Keratinocyte (primary cell): Measurements from ENCODE around the gene PRKAG1. TPM values are rescaled to one million over a fixed set of nuclear protein-coding genes. Genes with fewer than 3 reads are reported as not detected.

Experiments used
- DNase-seq: peaks from one replicate; pipeline ENCODE4 v3.0.0-alpha.2; 2011; ENCODE audit warnings: low read depth, missing footprints, low spot score
- FAIRE-seq: peaks from 2 replicates; lab custom pipeline; 2011; peaks lifted over from hg19 to GRCh38; lab: Jason Lieb, UNC
- H2AFZ ChIP-seq: 2 replicates; pipeline ENCODE4 v1.6.0; 2012; ENCODE audit warnings: low read length, control low read depth, inconsistent platforms; ENCODE audit not compliant: control insufficient read depth
- H3K27ac ChIP-seq: 2 replicates; pipeline ENCODE4 v1.5.1; 2011; ENCODE audit warnings: low read length; ENCODE audit not compliant: control insufficient read depth, insufficient read depth
- H3K27me3 ChIP-seq: 3 replicates; pipeline ENCODE4 v1.6.0; 2011; ENCODE audit warnings: low read length; ENCODE audit not compliant: control insufficient read depth, insufficient read depth; ENCODE audit errors: extremely low read depth
- H3K36me3 ChIP-seq, 2 experiments: 2 replicates in 1 of 2; 3 replicates in 1 of 2; pipeline ENCODE4 v1.5.1; 2011; ENCODE audit warnings: low read length in 2 of 2, mild to moderate bottlenecking in 1 of 2; ENCODE audit not compliant: control insufficient read depth in 2 of 2, insufficient read depth in 2 of 2; ENCODE audit errors: extremely low read depth in 1 of 2
- H3K4me1 ChIP-seq: 3 replicates; pipeline ENCODE4 v1.5.1; 2011; ENCODE audit warnings: low read length; ENCODE audit not compliant: control insufficient read depth, insufficient read depth; ENCODE audit errors: extremely low read depth
- H3K4me2 ChIP-seq: 3 replicates; pipeline ENCODE4 v1.6.0; 2011; ENCODE audit warnings: low read depth, low read length; ENCODE audit not compliant: control insufficient read depth, insufficient read depth; ENCODE audit errors: extremely low read depth
- H3K4me3 ChIP-seq, 3 experiments: fragments of 200-600 bp in 1 of 3; sonication (generic) in 1 of 3; 2 replicates in 2 of 3; 3 replicates in 1 of 3; pipeline ENCODE4 v1.5.1; 2011 to 2016; ENCODE audit warnings: low read length in 3 of 3, mild to moderate bottlenecking in 3 of 3, control low read depth in 2 of 3, inconsistent platforms in 1 of 3, low read depth in 1 of 3, mixed read lengths in 1 of 3, mixed run types in 1 of 3, moderate library complexity in 1 of 3; ENCODE audit not compliant: control insufficient read depth in 2 of 3, insufficient read depth in 2 of 3; ENCODE audit errors: extremely low read depth in 1 of 3
- H3K79me2 ChIP-seq: 2 replicates; pipeline ENCODE4 v1.6.0; 2012; ENCODE audit warnings: low read length; ENCODE audit not compliant: control insufficient read depth, insufficient read depth
- H3K9ac ChIP-seq: 3 replicates; pipeline ENCODE4 v1.6.0; 2011; ENCODE audit warnings: low read length; ENCODE audit not compliant: control insufficient read depth, insufficient read depth; ENCODE audit errors: extremely low read depth
- H3K9me1 ChIP-seq: 3 replicates; pipeline ENCODE4 v1.6.0; 2011; ENCODE audit warnings: low read length; ENCODE audit not compliant: control insufficient read depth, insufficient read depth; ENCODE audit errors: extremely low read depth
- H3K9me3 ChIP-seq: 2 replicates; pipeline ENCODE4 v1.5.1; 2012; ENCODE audit warnings: low read depth, low read length; ENCODE audit not compliant: control insufficient read depth
- H4K20me1 ChIP-seq: 3 replicates; pipeline ENCODE4 v1.6.0; 2011; ENCODE audit warnings: low read length; ENCODE audit not compliant: control insufficient read depth, insufficient read depth; ENCODE audit errors: extremely low read depth
- EZH2 ChIP-seq: IDR thresholded peaks from one replicate; pipeline ENCODE4 v1.6.1; 2012; ENCODE audit warnings: inconsistent platforms, mild to moderate bottlenecking, low read length, moderate library complexity
- dilution Hi-C: fragments of 300-500 bp; cut with MboI; formaldehyde crosslinking; loops from one replicate; pipeline ENCODE4 v1.7.0; 2020; ENCODE audit warnings: low sequenced_read_pairs; ENCODE audit not compliant: extremely low pct_ligation_motif_present
- polyA plus RNA-seq, 5 experiments: library from polyadenylated mRNA; depleted of rRNA in 3 of 5; stranded (reverse) in 3 of 5; stranded (forward) in 1 of 5; unstranded in 1 of 5; fragments of >200 nt; gene quantifications; 1 replicate in 1 of 5; 2 replicates in 3 of 5; 3 replicates in 1 of 5; pipeline versions ENCODE4 v1.2.1 to v1.2.3, GENCODE V29; 2011 to 2012; ENCODE audit warnings: missing spikeins in 2 of 5, low read depth in 1 of 5, low replicate concordance in 1 of 5
- TF ChIP-seq, protein P1 (sequence below), 3 experiments: IDR thresholded peaks in 1 of 3; conservative IDR thresholded peaks in 1 of 3; optimal IDR thresholded peaks in 1 of 3; 2 replicates in 2 of 3; 3 replicates in 1 of 3; pipeline versions ENCODE3 to v1.5.1; 2011; ENCODE audit warnings: low read length in 3 of 3, mild to moderate bottlenecking in 3 of 3, moderate library complexity in 2 of 3, control low read depth in 1 of 3, inconsistent platforms in 1 of 3; ENCODE audit not compliant: insufficient read depth in 2 of 3; ENCODE audit errors: extremely low read depth in 1 of 3

PRKAG1 gene
- polyA plus RNA-seq, 1 donor (not counting 4 experiments of a cell fraction or from before 2014, with no cell fraction given): 125 TPM

DNA sequence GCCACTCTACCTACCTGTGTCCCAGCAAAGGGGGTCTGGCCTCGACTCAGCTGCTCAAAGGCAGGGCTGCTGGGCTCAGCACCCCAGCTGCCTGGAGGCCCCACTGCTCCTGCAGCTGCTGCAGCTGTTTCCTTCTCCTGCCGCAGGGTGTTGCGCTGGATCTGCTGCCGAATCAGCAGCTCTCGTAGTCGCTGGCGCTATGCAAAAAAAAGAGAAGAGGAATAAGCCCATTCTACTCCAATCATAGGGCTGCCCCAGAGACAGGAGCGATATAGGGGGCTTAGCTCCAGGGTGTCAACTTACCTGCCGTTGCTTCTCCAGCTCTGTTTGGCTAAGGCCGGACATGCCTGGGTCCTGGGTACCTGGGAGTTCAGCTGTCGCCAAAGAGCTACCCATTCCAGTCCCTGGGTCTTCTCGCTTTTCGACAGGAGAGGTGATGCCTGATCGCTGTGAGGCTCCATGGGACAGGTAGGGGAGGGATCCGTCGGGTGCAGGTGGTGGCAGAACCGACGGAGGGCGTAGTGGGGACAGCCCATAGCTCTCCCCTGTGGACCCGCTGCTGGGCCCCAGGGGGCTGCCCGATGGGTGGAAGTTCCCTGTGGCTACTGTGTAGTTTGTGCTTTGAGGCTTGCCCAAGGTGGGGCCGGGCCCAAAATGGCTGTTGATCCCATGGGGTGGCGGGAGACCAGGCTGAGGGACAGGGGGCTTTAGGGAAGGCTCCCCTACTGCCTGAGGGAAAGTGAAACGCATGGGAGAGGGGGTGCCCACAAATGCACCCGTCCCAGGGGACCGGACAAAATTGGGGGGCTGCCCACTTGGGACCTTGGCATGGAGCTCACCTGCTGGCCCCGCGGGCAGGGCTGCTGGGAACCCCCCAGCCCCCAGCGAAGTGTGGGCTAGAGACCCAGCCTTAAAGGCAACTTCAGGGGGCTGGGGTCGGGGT, 21.1 kb upstream of the PRKAG1 start:
- Histone ChIP-seq H3K9me3 (no peaks in the 10 kb centered on the region), H3K9ac (no peak overlapping the region), H4K20me1 (no peaks in the 10 kb centered on the region), H3K9me1 (peaks cover 2% of the 10 kb centered on the region), H3K4me2 (no peak overlapping the region), H3K4me3 (no peak overlapping the region), H3K4me1 (no peaks in the 10 kb centered on the region), H3K27ac (no peak overlapping the region), H3K27me3 (no peaks in the 10 kb centered on the region), H3K36me3 (peaks cover 61 to 70% of the 10 kb centered on the region in 2 experiments), H2AFZ (no peak overlapping the region), H3K79me2 (peaks cover 3% of the 10 kb centered on the region)
- FAIRE-seq (no peak), DNase-seq (no peak)
- TF ChIP-seq EZH2: no peak
- TF ChIP-seq, protein P1, sequence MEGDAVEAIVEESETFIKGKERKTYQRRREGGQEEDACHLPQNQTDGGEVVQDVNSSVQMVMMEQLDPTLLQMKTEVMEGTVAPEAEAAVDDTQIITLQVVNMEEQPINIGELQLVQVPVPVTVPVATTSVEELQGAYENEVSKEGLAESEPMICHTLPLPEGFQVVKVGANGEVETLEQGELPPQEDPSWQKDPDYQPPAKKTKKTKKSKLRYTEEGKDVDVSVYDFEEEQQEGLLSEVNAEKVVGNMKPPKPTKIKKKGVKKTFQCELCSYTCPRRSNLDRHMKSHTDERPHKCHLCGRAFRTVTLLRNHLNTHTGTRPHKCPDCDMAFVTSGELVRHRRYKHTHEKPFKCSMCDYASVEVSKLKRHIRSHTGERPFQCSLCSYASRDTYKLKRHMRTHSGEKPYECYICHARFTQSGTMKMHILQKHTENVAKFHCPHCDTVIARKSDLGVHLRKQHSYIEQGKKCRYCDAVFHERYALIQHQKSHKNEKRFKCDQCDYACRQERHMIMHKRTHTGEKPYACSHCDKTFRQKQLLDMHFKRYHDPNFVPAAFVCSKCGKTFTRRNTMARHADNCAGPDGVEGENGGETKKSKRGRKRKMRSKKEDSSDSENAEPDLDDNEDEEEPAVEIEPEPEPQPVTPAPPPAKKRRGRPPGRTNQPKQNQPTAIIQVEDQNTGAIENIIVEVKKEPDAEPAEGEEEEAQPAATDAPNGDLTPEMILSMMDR (optimal IDR thresholded peaks at IDR 0.05 in 1 of 3, IDR thresholded peaks at IDR 0.05 in 1 of 3, conservative IDR thresholded peaks at IDR 0.05 in 1 of 3; ENCODE audit: extremely low read depth in 1 of 3, insufficient read depth in 2 of 3, low read length in 3 of 3): no peak
- dilution Hi-C loops: no loop called here

DNA sequence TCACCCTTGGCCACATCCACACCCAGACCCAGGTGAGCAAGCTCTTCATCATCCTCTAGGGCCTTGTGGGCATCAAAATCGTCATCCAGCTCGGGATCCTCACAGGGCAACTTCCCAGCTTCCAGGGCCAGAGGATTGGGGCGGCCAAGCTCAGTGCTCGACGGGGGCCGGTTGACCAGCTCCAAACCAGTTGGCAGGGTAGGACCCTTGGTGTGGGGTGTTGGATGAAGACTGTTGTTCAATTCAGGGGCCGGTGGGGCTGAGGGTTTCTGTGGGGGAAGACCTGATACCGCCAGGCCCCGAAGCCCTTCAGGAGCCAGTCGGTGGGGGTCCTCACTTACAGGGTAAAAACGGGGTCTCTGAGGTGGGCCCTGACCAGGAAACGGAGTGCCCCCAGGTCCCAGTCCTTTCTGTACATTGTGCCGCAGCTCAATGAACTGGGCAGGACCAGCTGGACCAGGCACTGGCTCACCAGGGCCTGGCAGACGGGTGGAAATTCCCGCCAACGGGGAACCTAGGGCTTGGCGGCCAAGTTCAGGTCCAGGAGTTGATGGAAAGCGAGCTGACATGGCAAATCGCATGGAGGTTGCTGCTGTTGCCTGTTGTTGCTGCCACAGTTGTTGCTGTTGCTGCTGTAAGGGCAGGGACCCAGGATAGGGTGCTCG, 19.8 kb upstream of the PRKAG1 start:
- no peak overlapping the region for H3K9ac ChIP-seq
- no peak overlapping the region for H3K4me3 ChIP-seq
- peaks cover 61 to 73% of the 10 kb centered on the region in 2 experiments for H3K36me3 ChIP-seq
- FAIRE-seq (no peak), DNase-seq (no peak)
- no peak overlapping the region for H3K27ac ChIP-seq
- dilution Hi-C loops: no loop called here
- peaks cover 3% of the 10 kb centered on the region for H3K79me2 ChIP-seq
- no peaks in the 10 kb centered on the region for H3K4me1 ChIP-seq
- peaks cover 2% of the 10 kb centered on the region for H3K9me1 ChIP-seq
- no peak overlapping the region for H3K4me2 ChIP-seq
- no peaks in the 10 kb centered on the region for H4K20me1 ChIP-seq
- H3K27me3 ChIP-seq: no peaks in the 10 kb centered on the region
- no peaks in the 10 kb centered on the region for H3K9me3 ChIP-seq
- TF ChIP-seq EZH2: no peak
- TF ChIP-seq, protein P1 (optimal IDR thresholded peaks at IDR 0.05 in 1 of 3, IDR thresholded peaks at IDR 0.05 in 1 of 3, conservative IDR thresholded peaks at IDR 0.05 in 1 of 3; ENCODE audit: extremely low read depth in 1 of 3, insufficient read depth in 2 of 3, low read length in 3 of 3): no peak
- H2AFZ ChIP-seq: no peak overlapping the region
